Measurements from ENCODE around the gene CDK2. TPM values are rescaled to one million over a fixed set of nuclear protein-coding genes. Genes with fewer than 3 reads are reported as not detected.

The CDK2 gene
- total RNA-seq, 1 donor from 2014 or later, result 82.8 TPM

DNA sequence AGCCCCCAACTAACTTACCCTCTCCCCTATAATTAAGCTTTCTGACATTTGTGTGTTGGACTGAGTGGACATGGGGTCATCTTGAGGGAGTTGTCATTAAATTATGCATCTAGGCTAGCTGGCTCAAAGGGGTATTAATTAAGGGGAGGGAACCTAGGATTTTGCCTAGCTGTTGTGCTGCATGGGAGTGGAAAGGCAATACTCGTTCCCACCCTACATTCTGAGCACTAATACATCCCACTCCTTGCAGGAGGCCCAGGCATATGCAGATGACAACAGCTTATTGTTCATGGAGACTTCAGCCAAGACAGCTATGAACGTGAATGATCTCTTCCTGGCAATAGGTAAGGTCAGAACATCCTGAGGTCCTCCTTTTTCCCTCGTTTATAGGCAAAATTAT, 24.5 kb downstream of the CDK2 start:
- Mint-ChIP-seq H3K27ac (no peak overlapping the region), H3K36me3 (peaks cover 24% of the 10 kb centered on the region), H3K9me3 (no peaks in the 10 kb centered on the region), H3K4me3 (no peak overlapping the region), H3K27me3 (no peaks in the 10 kb centered on the region), H3K4me1 (ENCODE audit: unreplicated experiment) (peaks cover 2% of the 10 kb centered on the region)
- TF ChIP-seq, protein P1, sequence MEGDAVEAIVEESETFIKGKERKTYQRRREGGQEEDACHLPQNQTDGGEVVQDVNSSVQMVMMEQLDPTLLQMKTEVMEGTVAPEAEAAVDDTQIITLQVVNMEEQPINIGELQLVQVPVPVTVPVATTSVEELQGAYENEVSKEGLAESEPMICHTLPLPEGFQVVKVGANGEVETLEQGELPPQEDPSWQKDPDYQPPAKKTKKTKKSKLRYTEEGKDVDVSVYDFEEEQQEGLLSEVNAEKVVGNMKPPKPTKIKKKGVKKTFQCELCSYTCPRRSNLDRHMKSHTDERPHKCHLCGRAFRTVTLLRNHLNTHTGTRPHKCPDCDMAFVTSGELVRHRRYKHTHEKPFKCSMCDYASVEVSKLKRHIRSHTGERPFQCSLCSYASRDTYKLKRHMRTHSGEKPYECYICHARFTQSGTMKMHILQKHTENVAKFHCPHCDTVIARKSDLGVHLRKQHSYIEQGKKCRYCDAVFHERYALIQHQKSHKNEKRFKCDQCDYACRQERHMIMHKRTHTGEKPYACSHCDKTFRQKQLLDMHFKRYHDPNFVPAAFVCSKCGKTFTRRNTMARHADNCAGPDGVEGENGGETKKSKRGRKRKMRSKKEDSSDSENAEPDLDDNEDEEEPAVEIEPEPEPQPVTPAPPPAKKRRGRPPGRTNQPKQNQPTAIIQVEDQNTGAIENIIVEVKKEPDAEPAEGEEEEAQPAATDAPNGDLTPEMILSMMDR (conservative IDR thresholded peaks at IDR 0.05), result no peak
- no peak for DNase-seq (ENCODE audit: extremely low spot score, unreplicated experiment)

DNA sequence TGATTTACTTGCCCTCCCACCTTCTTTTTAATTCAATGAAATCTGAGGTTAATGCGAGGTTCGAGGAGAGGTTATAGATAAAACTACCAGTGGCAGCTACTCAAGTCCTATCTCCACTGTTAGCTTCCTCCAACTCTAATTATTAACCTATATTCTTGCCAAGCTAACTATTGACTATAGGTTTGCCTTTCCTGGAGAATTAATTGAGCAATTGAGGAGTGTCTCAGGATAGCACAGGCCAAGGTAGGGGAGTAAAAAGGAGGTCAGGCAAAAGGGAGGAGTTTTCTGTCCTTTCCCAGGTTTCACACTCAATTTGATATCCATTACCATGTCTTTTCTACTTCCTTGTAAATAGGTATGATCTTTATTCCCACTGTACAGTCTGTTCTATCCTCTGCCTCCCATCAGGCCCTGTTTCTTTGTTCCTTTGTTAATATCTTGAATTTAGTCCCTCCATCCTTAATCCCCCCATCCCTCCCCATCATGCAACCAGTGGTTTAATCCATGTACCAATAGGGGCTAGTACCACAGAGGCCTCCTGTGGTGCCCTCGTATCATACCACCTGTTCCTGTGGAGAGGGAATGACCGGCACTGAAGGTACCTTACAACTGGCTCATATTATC, 26.7 kb downstream of the CDK2 start:
- Mint-ChIP-seq H3K9me3 (no peaks in the 10 kb centered on the region), H3K4me3 (no peak overlapping the region), H3K27me3 (no peaks in the 10 kb centered on the region), H3K4me1 (ENCODE audit: unreplicated experiment) (peaks cover 8% of the 10 kb centered on the region), H3K36me3 (peaks cover 24% of the 10 kb centered on the region), H3K27ac (no peak overlapping the region)
- TF ChIP-seq, protein P1 (conservative IDR thresholded peaks at IDR 0.05), result no peak
- no peak for DNase-seq (ENCODE audit: extremely low spot score, unreplicated experiment)

DNA sequence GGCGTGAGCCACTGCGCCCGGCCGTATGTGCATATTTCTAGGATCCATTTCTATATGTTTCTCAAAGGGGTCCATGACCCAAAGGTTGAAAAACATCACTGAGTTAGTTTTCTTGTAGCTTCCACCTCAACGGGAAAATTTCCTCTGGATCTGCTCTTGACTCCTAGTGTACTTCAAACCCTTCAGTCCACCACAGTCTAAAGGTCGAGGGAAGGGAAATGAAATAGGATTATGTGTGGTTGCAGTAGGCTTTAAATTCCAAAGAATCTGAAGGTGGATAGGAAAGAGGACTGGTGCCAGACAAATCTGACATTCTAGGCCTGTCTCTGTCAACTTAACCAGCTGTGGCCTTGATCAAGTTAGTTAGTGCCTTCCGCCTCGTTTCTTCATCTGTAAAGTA, 28.7 kb downstream of the CDK2 start:
- H3K4me3 Mint-ChIP-seq, result no peak overlapping the region
- H3K27ac Mint-ChIP-seq, result no peak overlapping the region
- no peak for DNase-seq (ENCODE audit: extremely low spot score, unreplicated experiment)
- TF ChIP-seq, protein P1 (conservative IDR thresholded peaks at IDR 0.05), result no peak
- no peaks in the 10 kb centered on the region for H3K9me3 Mint-ChIP-seq
- H3K27me3 Mint-ChIP-seq, result no peaks in the 10 kb centered on the region
- H3K4me1 Mint-ChIP-seq (ENCODE audit: unreplicated experiment), result peaks cover 14% of the 10 kb centered on the region
- peaks cover 20% of the 10 kb centered on the region for H3K36me3 Mint-ChIP-seq

DNA sequence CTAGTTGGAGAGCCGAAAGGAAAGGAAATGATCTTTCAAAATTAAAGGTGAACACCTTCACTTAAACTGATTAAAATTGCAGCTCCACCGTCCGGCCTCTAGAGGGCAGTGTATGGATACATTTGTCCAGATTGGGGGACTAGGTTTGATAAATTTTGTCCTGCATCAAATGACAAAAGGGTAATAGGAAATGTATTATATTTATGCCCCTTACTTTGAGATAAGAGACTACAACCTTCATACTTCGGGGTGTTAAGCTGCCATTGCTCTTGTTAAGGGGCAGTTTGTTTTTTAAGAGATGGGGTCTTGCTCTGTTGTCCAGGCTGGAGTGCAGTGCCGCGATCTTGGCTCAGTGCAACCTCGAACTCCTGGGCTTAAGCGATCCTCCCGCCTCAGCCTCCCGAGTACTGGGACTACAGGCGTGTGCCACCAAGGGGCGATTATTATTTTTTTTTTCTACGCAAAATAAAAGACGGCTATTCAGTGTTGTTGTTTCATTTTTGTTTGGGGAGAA, 29.6 kb downstream of the CDK2 start:
- DNase-seq (ENCODE audit: extremely low spot score, unreplicated experiment), result no peak
- H3K36me3 Mint-ChIP-seq, result peaks cover 17% of the 10 kb centered on the region
- H3K9me3 Mint-ChIP-seq, result no peaks in the 10 kb centered on the region
- H3K4me3 Mint-ChIP-seq, result peak overlapping the region; percentile 99
- peak overlapping the region; percentile 87 for H3K27ac Mint-ChIP-seq
- TF ChIP-seq, protein P1 (conservative IDR thresholded peaks at IDR 0.05), result peak; percentile 96
- H3K27me3 Mint-ChIP-seq, result no peaks in the 10 kb centered on the region
- H3K4me1 Mint-ChIP-seq (ENCODE audit: unreplicated experiment), result peaks cover 14% of the 10 kb centered on the region

DNA sequence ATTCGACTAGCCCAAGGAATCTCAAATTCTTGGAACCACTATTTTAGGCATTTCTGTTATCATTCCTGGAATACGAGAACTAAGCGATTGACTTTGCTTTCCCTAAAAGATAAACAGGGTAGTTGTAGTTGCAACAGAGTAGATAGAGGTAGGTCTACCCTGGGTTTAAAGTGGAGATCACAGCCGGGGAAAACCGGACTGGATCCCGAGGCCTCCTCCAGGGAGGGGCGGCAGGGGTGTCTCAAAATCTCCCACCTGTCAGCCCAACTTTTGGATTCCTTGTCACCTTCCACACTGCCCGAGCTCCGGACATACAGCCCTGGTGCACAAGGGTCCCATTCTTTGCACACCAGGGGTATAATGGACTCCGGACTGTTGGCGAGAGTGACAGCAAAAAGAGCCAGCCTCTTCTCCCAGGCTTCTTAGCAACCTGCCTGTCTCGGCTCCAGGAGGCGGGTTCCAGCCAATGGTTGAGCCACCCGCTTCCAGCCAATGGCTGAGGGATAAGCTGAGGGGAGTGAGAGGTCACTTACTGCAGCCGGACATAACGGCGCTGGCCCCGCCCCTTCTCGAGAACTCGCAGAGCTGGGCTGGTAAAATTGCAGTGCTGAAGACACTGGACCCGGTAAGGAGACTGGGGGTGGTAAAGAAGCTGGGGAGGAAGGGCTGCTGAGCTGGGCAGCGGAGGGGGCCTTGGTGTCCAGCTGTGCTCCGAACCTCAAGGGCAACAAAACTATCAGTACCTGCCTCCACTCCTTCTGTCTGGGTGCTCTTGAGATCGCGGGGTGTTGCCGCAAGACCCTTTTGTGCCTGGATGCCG, 30.3 kb downstream of the CDK2 start, which contains the start of gene SUOX:
SUOX (plus strand) TSS at position 562 of the 820 bp plus-strand sequence. CDS start 4,946 bp downstream, outside the sequence.
- TF ChIP-seq, protein P1 (conservative IDR thresholded peaks at IDR 0.05), result no peak
- Mint-ChIP-seq H3K36me3 (peaks cover 22% of the 10 kb centered on the region), H3K27ac (peak within 1 kb of the TSS; percentile 87), H3K27me3 (no peaks in the 10 kb centered on the region), H3K4me1 (ENCODE audit: unreplicated experiment) (peaks cover 21% of the 10 kb centered on the region), H3K9me3 (no peaks in the 10 kb centered on the region), H3K4me3 (peak within 1 kb of the TSS; percentile 99)
- peak; percentile 93 for DNase-seq (ENCODE audit: extremely low spot score, unreplicated experiment)

Measured in type B pancreatic cell (in vitro differentiated cells).